Natural killer cell treated with Interleukin-12 subunit alpha and Interleukin-12 subunit beta and Interleukin-15 and Interleukin-18, amount 100 ng/mL, for 72 hours (primary cell): Measurements from ENCODE around the gene SLC35F4. TPM values are rescaled to one million over a fixed set of nuclear protein-coding genes. Genes with fewer than 3 reads are reported as not detected.
A peak's percentile ranks its signal among the peaks of the same experiment; 100 is the strongest.

Experiments
- ATAC-seq, 2 donors: fragments of 150-1000 bp; cut with Tn5 transposase in 1 of 2; sonication (Bioruptor Pico), chemical (Tn5 transposase) in 1 of 2; 2 replicates each; pipeline ENCODE4 v1.10.0; 2021
- DNase-seq: peaks from one replicate; pipeline ENCODE4 v3.0.0; 2022; ENCODE audit warnings: low spot score
- H3K27ac Mint-ChIP-seq, 2 donors: 1 replicate in 1 of 2; 2 replicates in 1 of 2; pipeline ENCODE4 v1.8.0; 2022; ENCODE audit warnings: mixed read lengths in 2 of 2, mild to moderate bottlenecking in 1 of 2, moderate library complexity in 1 of 2
- H3K27me3 Mint-ChIP-seq, 2 donors: 1 replicate in 1 of 2; 2 replicates in 1 of 2; pipeline ENCODE4 v1.8.0; 2022; ENCODE audit warnings: mixed read lengths in 2 of 2
- H3K36me3 Mint-ChIP-seq: one replicate; pipeline ENCODE4 v1.8.0; 2022; ENCODE audit warnings: mixed read lengths
- H3K4me1 Mint-ChIP-seq, 2 donors: 1 replicate in 1 of 2; 2 replicates in 1 of 2; pipeline ENCODE4 v1.8.0; 2022; ENCODE audit warnings: low read depth in 2 of 2, mixed read lengths in 2 of 2, mild to moderate bottlenecking in 1 of 2
- H3K4me3 Mint-ChIP-seq: one replicate; pipeline ENCODE4 v1.8.0; 2022; ENCODE audit warnings: mixed read lengths
- H3K9me3 Mint-ChIP-seq: 2 replicates; pipeline ENCODE4 v1.8.0; 2022; ENCODE audit warnings: mixed read lengths
- total RNA-seq, 2 donors: library from RNA; stranded (reverse); gene quantifications; one replicate each; pipeline ENCODE4 v1.2.3, GENCODE V29; 2022

Gene SLC35F4
- total RNA-seq, 2 donors from 2014 or later, result not detected

DNA sequence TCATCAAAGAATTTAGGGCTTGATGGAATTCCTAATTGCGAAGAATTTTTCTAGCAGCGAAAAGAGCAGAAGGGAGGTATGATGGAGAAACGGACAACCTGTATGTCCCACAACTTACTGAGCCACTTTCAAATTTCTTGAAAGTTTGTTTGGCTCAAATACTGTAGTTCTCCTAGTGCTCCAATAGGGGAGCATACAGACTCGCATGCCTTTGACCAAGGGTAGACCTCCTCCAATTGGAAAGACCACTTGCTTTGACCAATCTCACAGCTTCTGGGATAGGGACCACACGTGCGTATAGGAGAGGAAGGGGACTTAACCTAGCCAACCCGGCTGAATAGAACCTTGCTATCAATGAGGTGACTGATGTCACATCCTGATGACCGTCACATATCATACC is 28.6 kb downstream of the SLC35F4 start:
- Mint-ChIP-seq H3K36me3 (no peaks in the 10 kb centered on the region), H3K27me3 (no peaks in the 10 kb centered on the region), H3K27ac (no peak overlapping the region), H3K4me1 (no peaks in the 10 kb centered on the region), H3K4me3 (no peak overlapping the region), H3K9me3 (peaks cover 3% of the 10 kb centered on the region)
- DNase-seq (no peak), ATAC-seq (no peak)

DNA sequence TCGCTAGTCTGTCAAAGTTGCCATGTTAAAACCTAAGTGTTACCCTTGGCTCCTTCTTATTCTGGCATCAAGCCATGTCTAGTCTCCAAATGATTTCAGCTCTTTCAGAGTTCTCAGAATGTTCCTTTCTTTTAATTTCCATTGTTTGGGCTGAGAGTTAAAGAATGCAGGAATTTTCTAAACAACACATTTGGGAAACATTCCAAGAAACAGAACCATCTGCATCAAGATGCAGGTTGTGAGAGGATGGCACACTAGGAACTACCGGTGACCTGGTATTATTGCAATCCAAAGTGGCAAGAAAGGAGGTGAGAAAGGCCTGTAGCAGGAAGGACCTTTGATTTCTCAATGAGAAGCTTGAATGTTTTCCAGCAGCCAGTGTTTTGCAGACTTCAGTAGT is 30.1 kb downstream of the SLC35F4 start:
- Mint-ChIP-seq H3K4me3 (no peak overlapping the region), H3K9me3 (peaks cover 3% of the 10 kb centered on the region), H3K27me3 (no peaks in the 10 kb centered on the region), H3K36me3 (no peaks in the 10 kb centered on the region), H3K27ac (no peak overlapping the region), H3K4me1 (no peaks in the 10 kb centered on the region)
- DNase-seq, result no peak
- no peak for ATAC-seq

DNA sequence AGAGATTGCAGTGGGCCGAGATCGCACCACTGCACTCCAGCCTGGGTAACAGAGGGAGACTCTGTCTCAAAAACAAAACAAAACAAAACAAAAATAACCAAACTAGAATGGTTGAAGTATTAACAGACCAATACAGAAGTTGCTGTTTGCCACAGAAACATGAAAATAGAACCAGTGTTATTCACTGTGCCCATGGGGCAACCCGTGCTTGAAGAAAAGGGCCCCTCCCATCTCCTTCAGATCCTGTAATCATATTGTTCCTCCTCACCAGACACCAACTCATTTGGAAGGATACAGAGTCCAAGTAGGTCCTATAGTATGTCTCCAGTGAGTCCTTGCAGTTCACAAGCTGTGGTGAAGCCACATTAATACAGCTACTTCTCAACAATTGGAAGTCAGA is 30.9 kb downstream of the SLC35F4 start:
- Mint-ChIP-seq H3K9me3 (peaks cover 3% of the 10 kb centered on the region), H3K4me3 (no peak overlapping the region), H3K27me3 (no peaks in the 10 kb centered on the region), H3K27ac (no peak overlapping the region), H3K4me1 (no peaks in the 10 kb centered on the region), H3K36me3 (no peaks in the 10 kb centered on the region)
- no peak for DNase-seq
- no peak for ATAC-seq

DNA sequence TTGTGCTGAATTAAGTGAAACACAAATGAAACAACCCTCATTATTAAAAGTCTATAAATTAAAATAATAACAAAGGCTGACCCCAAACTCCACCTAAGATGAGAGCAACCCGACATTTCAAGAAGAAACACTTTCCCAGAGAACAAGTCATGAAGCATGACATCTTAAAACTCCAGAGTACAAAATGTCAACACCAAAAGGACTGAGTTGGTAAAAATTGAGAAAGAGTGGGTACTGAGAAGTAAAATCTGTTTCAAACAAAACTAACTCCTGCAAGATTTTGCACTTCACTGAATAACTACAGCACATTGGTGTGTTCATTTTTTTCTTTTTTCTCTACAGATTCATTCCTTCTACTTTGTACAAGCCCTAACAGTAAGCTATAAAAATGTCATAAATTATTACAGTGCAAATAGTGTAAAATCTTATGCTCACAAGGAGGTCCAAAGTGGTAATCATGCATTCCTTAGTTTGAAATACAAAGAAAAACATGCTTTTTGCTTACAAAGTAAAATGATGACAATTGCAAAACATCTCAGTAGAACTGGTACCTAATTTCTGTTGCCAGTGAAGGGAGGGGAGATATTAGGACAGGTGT is 31.8 kb downstream of the SLC35F4 start:
- no peak for DNase-seq
- Mint-ChIP-seq H3K27ac (no peak overlapping the region), H3K4me3 (no peak overlapping the region), H3K9me3 (peaks cover 4% of the 10 kb centered on the region), H3K27me3 (no peaks in the 10 kb centered on the region), H3K4me1 (no peaks in the 10 kb centered on the region), H3K36me3 (no peaks in the 10 kb centered on the region)
- no peak for ATAC-seq

DNA sequence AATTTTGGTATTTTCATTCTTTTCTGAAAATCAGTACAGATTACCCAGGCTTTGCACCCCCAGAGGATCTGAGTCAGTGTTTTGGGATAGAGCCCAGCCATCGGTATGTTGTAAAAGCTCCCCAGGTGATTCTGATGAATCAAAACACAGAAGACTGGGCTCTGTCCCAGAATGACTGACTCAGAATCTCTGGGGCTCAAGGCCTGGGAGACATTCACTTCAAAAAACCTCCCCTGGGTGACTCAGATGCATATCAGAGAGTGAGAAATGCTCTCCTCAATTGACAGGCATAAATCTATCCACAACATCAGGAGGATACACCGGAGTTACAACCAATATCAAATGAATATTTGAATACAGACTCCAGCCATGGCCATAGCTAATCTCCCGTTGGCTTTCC is 32.6 kb downstream of the SLC35F4 start:
- Mint-ChIP-seq H3K36me3 (no peaks in the 10 kb centered on the region), H3K4me1 (no peaks in the 10 kb centered on the region), H3K27me3 (no peaks in the 10 kb centered on the region), H3K9me3 (peaks cover 6% of the 10 kb centered on the region), H3K27ac (no peak overlapping the region), H3K4me3 (no peak overlapping the region)
- no peak for DNase-seq
- ATAC-seq, result no peak

DNA sequence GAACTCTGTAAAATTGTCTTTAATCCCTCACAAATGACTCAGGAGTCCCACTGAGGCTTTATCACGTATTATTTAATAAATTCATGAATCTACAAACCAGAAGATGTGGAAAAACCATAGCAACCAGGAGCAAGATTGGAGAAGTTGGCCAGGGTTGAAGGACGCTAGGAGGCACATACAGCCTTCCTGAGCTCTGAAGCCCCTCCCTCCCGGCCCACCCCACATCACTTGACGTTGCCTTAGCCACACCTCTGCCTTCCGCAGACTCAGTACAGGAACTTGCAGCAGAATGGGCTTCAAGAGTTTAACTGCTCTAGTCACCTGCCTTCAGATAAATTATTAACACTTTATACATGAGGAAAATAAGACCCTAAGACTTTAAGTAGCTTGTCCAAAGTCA is 33.9 kb downstream of the SLC35F4 start:
- ATAC-seq (no peak), DNase-seq (no peak)
- Mint-ChIP-seq H3K27me3 (no peaks in the 10 kb centered on the region), H3K9me3 (peaks cover 5% of the 10 kb centered on the region), H3K4me1 (no peaks in the 10 kb centered on the region), H3K36me3 (no peaks in the 10 kb centered on the region), H3K27ac (no peak overlapping the region), H3K4me3 (no peak overlapping the region)

DNA sequence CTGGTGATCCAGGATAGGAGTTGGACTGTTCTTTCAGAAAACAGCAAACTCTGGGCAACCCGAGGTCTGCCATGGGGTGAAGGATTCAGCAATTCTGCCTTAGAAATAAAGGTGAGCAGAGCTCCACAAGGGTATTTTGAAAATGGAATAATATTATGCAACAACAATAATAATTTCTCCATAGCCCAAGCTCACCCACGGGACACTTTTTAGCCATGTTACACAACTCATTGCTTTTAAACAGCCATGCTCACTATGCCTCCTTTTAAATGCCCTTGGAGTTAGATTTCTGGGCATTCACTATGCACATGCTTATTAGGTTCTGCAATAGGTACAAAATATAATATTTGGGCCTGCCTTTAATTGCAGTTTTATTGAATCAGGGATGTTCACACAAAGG is 37.2 kb downstream of the SLC35F4 start:
- Mint-ChIP-seq H3K9me3 (peaks cover 13% of the 10 kb centered on the region), H3K36me3 (no peaks in the 10 kb centered on the region), H3K4me3 (no peak overlapping the region), H3K27me3 (peaks cover 0 to 8% of the 10 kb centered on the region in 2 donors), H3K27ac (no peak overlapping the region), H3K4me1 (no peaks in the 10 kb centered on the region)
- no peak for ATAC-seq
- DNase-seq, result no peak

DNA sequence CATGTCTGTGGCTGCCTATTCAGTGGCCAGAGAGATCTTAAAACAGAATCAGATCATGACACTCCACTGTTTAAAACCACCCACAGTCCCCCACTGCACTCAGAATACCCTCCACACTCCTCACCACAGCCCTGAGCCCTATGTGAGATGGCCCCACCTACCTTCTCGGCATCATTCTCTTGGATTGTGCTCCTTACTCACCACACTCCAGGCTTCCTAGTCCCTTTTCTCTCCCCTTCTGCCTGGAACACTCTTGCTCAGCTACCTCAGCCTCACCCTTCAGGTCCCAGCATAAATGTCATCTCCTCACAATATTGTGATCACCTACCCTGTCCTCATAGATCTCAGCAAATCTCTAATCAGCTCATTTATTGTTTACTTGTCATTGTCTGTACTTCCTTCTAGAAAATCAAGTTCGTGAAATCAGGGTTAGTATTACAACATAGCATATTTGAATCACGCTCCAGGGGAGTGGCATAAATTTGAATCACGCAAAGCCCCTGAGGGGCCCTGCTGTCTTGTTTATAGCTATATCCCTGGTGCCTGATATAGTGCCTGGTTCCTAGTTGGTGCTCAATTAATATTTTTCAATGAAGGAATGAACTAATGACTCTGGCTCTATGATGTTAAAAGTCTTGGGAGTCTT is 42.8 kb downstream of the SLC35F4 start:
- ATAC-seq, result no peak
- Mint-ChIP-seq H3K27me3 (peaks cover 0 to 8% of the 10 kb centered on the region in 2 donors), H3K9me3 (peaks cover 15% of the 10 kb centered on the region), H3K27ac (no peak overlapping the region), H3K4me1 (no peaks in the 10 kb centered on the region), H3K4me3 (no peak overlapping the region), H3K36me3 (no peaks in the 10 kb centered on the region)
- DNase-seq, result no peak

DNA sequence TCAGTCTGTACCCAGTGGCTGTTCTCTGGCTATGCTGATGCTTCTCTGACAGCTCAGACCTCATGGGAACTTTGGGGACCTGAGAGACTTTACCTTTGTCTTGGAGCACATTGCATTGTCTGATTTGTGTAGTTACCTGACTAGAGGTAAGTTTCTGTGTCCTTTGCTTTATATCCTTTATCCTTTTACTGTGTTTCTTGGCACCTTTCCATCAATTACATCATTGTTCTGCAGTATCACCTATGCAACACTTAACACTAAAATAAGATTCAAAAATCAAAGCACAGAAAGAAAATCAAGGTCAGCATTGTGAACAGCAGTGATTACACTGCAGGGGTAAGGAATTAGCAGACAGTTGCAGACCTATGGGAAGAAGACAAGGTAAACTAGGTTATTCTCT is 43.8 kb downstream of the SLC35F4 start:
- ATAC-seq, result no peak
- H3K4me1 Mint-ChIP-seq, result no peaks in the 10 kb centered on the region

DNA sequence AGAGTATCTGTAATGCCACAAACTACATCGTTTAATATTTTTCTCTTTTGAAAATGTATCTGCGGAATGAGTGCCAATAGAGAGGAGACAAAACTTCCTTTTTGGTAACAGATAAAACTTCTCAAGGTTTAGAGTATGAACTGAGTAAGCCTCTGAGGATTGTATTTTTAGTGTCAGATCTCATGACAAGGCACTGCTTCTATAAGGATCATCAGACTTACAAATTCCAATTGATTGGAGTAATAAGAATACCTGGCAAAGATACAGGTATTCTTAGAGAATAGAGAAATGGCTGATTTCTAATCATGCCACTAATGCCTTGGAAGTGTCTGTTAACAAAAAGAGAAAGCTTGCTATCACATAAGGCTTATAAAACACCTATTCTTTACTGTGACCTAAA is 45.3 kb downstream of the SLC35F4 start:
- H3K4me3 Mint-ChIP-seq, result no peak overlapping the region
- H3K27ac Mint-ChIP-seq, result no peak overlapping the region
- peaks cover 0 to 8% of the 10 kb centered on the region in 2 donors for H3K27me3 Mint-ChIP-seq
- no peaks in the 10 kb centered on the region for H3K36me3 Mint-ChIP-seq
- H3K9me3 Mint-ChIP-seq, result peaks cover 12% of the 10 kb centered on the region
- DNase-seq (no peak), ATAC-seq (no peak)
- no peaks in the 10 kb centered on the region for H3K4me1 Mint-ChIP-seq

More for the DNA sequence above, 43.8 kb downstream of the SLC35F4 start:
- Mint-ChIP-seq H3K36me3 (no peaks in the 10 kb centered on the region), H3K27me3 (peaks cover 0 to 8% of the 10 kb centered on the region in 2 donors), H3K27ac (no peak overlapping the region), H3K4me3 (no peak overlapping the region), H3K9me3 (peaks cover 13% of the 10 kb centered on the region)
- no peak for DNase-seq

DNA sequence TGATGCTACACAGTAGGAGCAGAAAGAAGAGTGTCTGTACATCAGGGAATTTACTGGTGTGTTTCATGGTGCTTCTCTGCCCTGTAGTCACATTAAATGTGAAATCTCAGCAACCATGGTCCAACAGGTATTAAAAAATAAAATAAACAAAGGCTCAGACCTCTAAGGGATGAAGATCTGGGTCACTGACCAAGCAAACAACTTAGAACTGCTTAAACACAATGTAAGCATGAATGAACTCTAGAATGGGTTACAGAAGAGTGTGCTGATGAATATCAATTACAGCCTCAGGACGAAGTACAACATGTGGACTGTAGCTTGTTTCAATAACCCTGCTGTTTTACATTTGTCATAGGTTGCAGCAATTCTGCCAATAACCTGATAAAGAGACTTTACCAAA is 47.4 kb downstream of the SLC35F4 start:
- Mint-ChIP-seq H3K27me3 (no peaks in the 10 kb centered on the region), H3K9me3 (peaks cover 4% of the 10 kb centered on the region), H3K27ac (no peak overlapping the region), H3K4me3 (no peak overlapping the region), H3K4me1 (no peaks in the 10 kb centered on the region), H3K36me3 (no peaks in the 10 kb centered on the region)
- DNase-seq (no peak), ATAC-seq (no peak)

DNA sequence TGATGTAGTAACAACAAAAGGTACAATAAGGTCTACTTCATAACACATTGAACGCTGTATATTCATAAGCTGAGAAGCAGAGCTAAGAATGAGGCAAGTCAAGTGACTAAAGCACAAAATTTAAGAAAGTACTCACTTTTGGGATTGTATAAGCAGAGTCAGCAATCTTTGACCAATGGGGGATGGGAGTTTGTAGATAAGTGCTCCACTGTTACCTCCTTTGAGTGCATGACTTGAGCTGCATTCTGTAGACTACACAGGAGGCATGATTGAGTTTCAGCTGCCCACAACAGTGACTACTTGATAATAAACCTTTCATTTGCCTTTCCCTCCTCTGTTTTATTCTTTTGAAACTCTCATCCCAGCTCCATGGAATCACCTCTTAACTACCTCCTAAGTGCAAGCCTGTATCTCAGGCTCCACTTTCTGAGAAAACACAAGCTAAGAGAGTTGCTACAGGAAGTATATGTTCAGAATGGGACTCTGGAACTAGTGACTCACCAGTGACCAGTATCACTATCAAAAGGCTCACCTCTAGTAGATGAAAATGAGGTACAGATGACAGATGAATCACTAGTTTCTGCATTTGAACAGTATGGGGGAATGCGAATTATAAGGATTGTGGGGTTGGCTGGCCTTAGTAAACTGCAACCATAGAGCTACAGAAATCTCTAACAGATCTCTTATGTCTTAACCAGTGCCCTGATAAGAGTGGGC is 49.2 kb downstream of the SLC35F4 start:
- H3K27me3 Mint-ChIP-seq, result no peaks in the 10 kb centered on the region
- H3K4me1 Mint-ChIP-seq, result no peaks in the 10 kb centered on the region
- no peak overlapping the region for H3K27ac Mint-ChIP-seq
- DNase-seq (no peak), ATAC-seq (peak in 1 of 2 donors; percentile 41)
- H3K4me3 Mint-ChIP-seq, result no peak overlapping the region
- no peaks in the 10 kb centered on the region for H3K9me3 Mint-ChIP-seq
- H3K36me3 Mint-ChIP-seq, result no peaks in the 10 kb centered on the region

DNA sequence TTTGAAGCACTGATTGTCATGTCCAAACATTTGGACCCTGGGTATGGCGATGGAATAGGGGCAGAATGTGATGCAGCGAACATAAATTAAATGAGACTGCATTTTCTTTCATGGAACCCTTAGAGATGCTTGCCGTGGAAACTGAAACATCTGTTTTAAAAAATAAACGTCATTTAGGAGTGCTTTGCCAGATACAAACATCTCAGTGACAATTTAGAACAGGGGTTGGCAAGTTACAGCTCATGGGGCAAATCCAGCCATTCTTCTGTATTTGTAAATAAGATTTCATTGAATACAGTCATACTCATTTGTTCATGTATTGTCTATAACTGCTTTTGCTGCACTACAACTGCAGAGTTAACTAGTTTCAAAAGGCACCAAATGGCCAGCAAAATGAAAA is 51.2 kb downstream of the SLC35F4 start:
- H3K4me1 Mint-ChIP-seq, result no peaks in the 10 kb centered on the region
- DNase-seq (no peak), ATAC-seq (no peak)
- H3K27me3 Mint-ChIP-seq, result no peaks in the 10 kb centered on the region
- no peaks in the 10 kb centered on the region for H3K9me3 Mint-ChIP-seq
- no peak overlapping the region for H3K27ac Mint-ChIP-seq
- no peak overlapping the region for H3K4me3 Mint-ChIP-seq
- H3K36me3 Mint-ChIP-seq, result no peaks in the 10 kb centered on the region

DNA sequence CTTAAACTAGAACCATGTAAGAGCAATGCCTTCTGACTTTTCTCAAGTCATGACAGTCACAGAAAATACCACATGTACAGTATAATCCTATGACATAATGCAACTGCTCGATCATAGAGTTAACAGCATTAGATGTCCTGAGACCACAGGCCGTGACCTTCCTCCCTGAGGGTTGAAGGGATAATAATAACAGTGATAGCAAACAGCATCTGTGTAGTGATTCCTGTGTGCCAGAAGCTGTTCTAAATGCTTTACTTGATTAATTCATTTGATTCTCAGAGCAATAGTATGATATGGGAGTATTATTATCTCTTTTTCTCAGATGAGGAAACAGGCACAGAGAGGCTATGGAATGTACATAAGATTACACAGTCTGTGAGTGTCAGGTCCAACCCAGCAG is 53.2 kb downstream of the SLC35F4 start:
- no peaks in the 10 kb centered on the region for H3K4me1 Mint-ChIP-seq
- DNase-seq, result no peak
- H3K4me3 Mint-ChIP-seq, result no peak overlapping the region
- no peaks in the 10 kb centered on the region for H3K36me3 Mint-ChIP-seq
- no peaks in the 10 kb centered on the region for H3K27me3 Mint-ChIP-seq
- no peak overlapping the region for H3K27ac Mint-ChIP-seq
- no peak for ATAC-seq
- H3K9me3 Mint-ChIP-seq, result no peaks in the 10 kb centered on the region
